NCI-H510A treated with DMSO at 0.1 percent for 48 hours (cell line): Measurements from ENCODE around the gene FBXO28.

Experiments used
- DNase-seq: peaks from one replicate; lab custom pipeline; 2025; lab: John Stamatoyannopoulos, UW

The FBXO28 gene

GRCh38 chr1:224095867-224096266 is 18.0 kb upstream of the FBXO28 start:
- DNase-seq = no peak

DNA sequence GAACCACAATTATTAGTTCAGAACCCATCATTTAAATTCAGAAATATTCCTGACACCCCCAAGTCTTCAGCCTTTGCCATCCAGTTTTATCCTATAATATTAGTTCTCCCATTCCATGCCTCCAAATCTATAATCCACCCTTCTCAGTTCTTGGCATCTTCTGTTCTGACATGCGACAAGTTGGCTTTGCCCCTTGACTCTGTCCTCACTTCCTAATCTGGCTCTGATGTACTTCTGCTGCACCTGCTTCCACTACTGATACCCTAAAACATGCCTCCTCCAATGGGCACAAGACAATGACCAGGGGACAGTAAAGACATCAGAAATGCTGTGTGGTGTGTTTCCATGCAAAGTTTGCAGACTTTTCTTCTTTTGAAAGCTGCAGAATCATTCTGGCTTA is 17.1 kb upstream of the FBXO28 start:
- DNase-seq = no peak

- DNase-seq = no peak
Measured at GRCh38 chr1:224098007-224098406, 15.9 kb upstream of the FBXO28 start.

GRCh38 chr1:224106568-224107281 is 7.2 kb upstream of the FBXO28 start:
- DNase-seq = peak; percentile 66

DNA sequence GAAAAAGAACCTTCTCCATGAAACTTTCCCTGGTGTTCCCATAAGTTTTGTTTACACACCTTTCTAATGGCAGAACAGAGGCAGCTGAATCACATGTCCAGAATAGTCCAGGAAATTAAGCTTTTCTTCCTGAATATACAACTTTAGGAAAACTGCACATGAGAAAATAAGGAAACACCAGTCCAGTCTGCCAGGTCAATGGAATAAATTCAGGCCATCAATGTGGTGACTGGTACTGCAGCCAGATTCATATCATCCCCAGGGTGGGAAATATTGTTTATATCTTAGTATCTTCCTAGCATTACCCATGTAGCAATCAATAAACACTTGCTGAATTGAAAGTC is 6.7 kb upstream of the FBXO28 start:
- no peak for DNase-seq

GRCh38 chr1:224108991-224109390 is 4.9 kb upstream of the FBXO28 start:
- DNase-seq = no peak

DNA sequence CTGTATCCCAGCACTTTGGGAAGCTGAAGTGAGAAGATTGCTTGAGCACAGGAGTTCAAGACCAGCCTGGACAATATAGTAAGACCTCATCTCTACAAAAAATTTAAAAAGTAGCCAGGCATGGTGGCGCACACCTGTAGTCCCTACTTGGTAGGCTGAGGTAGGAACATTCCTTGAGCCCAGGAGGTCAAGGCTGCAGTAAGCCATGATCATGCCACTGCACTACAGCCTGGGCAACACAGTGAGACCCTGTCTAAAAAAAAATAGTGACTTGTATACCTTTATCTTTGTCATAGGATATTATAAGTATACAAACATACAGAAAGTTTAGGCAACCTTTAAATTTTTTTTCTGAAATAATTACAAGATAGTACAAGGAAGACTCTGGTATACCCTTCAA is 3.9 kb upstream of the FBXO28 start:
- DNase-seq = no peak

DNA sequence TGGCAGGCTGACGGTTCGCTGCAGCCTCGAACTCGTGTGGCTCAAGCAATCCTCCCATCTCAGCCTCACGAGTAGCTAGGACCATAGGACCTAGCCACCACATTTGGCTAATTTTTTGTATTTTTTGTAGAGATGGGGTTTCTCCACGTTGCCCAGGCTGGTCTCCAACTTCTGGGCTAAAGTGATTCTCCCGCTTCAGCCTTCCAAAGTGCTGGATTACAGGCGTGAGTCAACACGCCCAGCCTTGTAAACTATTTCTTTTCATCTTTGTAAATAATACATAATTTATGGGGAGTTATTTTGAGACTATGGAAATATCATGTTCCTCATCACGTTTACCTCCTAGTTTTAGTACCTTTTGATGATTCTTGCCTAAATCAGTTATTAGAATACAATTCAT is 906 bp upstream of the FBXO28 start:
- no peak for DNase-seq

- no peak for DNase-seq
Measured at GRCh38 chr1:224113545-224113917, 380 bp upstream of the FBXO28 start.

DNA sequence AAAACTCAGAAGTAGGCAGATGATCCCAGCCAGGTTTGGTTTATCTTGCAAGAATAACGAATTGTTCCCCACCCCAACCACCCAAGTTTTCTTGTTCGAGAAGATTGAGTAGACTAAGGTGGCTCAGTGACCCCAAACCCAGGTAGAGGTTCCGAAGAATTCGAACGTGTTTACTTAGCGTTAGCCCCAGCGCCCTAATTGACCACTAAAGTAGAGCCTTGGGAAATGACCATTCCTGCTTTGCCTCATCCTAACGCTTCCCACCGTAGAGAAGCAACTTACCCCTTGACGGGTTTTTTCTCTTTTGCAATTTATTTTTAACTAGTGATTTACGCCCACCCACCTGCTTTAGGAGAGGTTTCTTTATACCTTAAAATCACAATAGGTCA is 870 bp downstream of the FBXO28 start:
- no peak for DNase-seq

- peak; percentile 93 for DNase-seq
Measured at GRCh38 chr1:224116131-224116530, 2.2 kb downstream of the FBXO28 start.

GRCh38 chr1:224118688-224119087 is 4.8 kb downstream of the FBXO28 start:
- no peak for DNase-seq

DNA sequence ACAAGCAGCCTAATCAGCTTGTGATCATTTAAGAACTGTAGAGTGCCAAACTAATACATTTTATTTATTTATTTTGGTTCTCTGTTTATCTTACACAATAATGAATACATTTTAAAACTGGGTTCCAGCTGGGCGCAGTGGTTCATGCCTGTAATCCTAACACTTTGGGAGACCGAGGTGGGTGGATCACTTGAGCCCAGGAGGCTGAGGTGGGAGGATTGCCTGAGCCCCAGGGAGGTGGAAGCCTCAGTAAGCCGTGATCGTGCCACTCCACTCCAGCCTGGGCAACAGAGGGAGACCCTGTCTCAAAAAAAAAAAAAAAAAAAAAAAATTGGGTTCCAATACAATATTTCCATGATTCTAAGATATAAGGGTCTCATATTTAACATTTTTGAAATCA is 9.2 kb downstream of the FBXO28 start:
- DNase-seq = no peak

DNA sequence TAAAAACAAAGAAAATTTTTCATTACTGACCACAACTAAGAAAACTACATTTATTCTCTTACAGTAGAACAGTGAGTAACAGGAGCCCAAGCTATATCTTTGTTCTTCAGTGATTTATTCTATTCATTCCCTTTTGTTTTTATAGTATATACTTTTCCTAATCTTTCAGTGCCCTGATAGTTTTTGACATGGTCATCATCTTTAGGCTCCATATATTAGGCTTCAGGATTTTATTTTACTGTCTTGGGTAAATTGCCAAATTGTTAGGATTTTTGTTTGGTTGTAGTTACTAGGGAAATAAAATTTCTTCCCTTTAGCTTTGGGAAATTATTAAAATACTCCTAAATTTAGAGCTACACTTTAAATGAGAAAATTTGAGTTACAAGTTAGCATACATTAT is 10.3 kb downstream of the FBXO28 start:
- DNase-seq = no peak

DNA sequence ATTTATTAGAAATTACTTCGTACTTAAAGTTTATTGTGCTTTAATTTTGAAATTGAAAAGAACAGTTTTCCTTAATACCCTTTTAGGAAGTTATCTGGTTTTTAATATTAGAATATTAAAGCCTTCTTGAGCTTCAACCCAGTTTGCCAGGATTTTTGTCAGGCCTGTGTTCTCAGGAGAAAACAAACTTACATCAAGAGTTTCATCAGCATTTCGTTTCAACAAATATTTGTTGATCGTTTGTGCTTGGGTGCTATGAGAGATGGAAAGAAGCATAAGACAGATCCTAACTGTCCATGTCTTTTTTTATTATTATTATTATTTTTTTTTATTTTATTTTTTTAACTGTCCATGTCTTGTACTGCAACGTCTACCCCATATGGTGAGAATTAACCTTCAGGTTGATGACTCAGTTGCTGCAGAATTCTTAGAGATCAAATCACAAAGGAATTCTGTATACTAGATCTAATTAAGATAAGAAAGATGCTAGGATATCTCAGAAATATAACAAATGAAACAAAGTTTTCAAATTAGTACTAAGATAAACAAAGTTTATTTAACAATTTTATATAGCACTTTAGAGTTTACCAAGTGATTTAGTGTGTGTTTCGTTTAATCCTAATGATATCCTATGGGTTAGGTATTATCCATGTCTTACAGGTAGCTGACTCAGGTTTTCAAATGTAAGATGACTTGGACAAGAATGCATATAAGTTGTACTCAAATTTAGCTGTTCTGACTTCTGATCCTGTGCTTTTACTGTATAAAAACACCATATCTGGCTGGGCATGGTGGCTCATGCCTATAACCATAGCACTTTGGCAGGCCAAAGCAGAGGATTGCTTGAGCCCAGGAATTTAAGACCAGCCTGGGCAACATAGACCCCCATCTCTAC is 14.3 kb downstream of the FBXO28 start:
- DNase-seq = no peak

DNA sequence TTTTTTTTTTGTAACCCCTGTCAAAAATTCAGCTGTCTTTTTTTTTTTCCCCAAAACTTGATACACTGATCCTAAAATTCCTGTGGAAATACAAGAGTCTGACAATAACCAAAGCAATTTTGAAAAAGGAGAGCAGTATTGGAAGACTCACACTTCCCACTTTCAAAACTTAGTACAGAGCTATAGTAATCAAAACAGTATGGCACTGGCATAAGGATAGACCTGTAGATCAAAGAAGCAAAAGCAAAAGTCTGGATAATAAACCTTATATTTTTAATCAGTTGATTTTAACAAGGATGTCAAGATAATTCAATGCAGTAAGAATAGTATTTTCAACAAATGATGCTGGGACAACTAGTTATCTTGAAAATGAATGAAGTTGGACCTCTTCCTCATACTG is 17.3 kb downstream of the FBXO28 start:
- no peak for DNase-seq

DNA sequence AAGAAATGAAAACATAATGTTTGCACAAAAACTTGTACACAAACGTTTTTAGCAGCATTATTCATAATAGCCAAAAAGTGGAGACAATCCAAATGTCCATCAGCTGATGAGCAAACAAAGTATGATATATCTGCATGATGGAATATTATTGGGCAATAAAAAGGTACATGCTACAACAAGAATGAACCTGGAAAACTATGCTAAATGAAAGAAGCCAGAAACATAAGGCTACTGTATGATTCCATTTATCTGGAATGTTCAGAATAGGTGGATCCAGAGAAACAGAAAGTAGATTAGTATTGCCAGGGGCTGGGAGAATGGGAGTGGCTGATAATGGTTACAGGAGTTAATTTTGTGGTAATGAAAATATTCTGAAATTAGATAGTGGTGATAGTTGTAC is 19.0 kb downstream of the FBXO28 start:
- no peak for DNase-seq

- no peak for DNase-seq
Measured at GRCh38 chr1:224133741-224134299, 19.9 kb downstream of the FBXO28 start.

- no peak for DNase-seq
Measured at GRCh38 chr1:224137518-224137917, 23.6 kb downstream of the FBXO28 start.

GRCh38 chr1:224138198-224138597 is 24.3 kb downstream of the FBXO28 start:
- DNase-seq = no peak

- DNase-seq = no peak
Measured at GRCh38 chr1:224141693-224142092, 27.8 kb downstream of the FBXO28 start.

GRCh38 chr1:224149709-224150108 is 35.8 kb downstream of the FBXO28 start:
- DNase-seq = no peak

GRCh38 chr1:224151117-224151516 is 37.2 kb downstream of the FBXO28 start:
- DNase-seq = no peak
